Measurements from ENCODE around the gene DUSP15. TPM values are rescaled to one million over a fixed set of nuclear protein-coding genes. Genes with fewer than 3 reads are reported as not detected.

DUSP15 gene
- total RNA-seq, 1 donor from 2014 or later = 2.1 TPM

DNA sequence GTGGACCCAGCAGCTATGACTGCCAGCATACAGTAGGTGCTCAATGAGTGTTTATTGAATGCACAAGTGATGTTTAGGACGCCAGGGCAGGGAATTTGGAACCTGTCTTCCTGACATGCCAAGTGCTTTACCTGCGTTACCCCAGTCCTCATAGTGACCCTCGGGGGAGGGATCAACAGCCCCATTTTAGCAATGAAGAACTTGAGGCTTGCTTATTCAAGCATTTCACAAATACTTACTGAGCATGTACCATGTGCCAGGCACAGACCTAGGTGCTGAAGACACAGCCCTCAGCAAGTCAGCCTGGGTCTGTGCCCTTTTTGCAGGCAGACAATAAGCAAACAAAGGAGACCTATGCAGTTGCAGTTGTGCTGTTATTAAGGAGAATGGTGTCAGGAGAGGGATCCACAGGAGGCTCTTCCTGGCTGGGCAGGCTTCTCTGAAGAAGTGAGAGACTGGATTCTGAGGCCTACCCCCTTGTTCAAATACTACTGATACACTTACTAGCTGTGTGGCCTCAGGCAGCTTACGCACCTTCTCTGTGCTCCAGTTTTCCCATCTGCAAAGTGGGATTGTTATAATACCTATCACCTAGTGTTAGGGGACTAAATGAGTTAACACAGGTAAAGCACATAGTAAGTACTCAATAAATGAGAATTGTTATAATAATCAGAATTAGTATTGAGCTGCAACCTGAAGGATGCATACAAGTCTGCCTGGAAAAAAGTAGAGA lies 39.9 kb upstream of the DUSP15 start:
- H3K9me3 ChIP-seq (ENCODE audit: control insufficient read depth in 3 of 3, low read length in 3 of 3) = no peaks in the 10 kb centered on the region
- H3K9ac ChIP-seq (ENCODE audit: low read depth in 1 of 3, low read length in 3 of 3) = no peak overlapping the region
- no peaks in the 10 kb centered on the region for H3K4me1 ChIP-seq (ENCODE audit: control insufficient read depth in 3 of 3, insufficient read depth in 3 of 3, low read length in 3 of 3)
- no peaks in the 10 kb centered on the region for H3K36me3 ChIP-seq (ENCODE audit: control insufficient read depth in 3 of 3, insufficient read depth in 3 of 3, low read length in 3 of 3)
- H3K27me3 ChIP-seq (ENCODE audit: control insufficient read depth in 3 of 3, insufficient read depth in 3 of 3, low read length in 3 of 3) = no peaks in the 10 kb centered on the region
- H3K27ac ChIP-seq (ENCODE audit: low read depth, low read length) = no peak overlapping the region
- H3K4me3 ChIP-seq (ENCODE audit: low read length in 3 of 3) = no peak overlapping the region

DNA sequence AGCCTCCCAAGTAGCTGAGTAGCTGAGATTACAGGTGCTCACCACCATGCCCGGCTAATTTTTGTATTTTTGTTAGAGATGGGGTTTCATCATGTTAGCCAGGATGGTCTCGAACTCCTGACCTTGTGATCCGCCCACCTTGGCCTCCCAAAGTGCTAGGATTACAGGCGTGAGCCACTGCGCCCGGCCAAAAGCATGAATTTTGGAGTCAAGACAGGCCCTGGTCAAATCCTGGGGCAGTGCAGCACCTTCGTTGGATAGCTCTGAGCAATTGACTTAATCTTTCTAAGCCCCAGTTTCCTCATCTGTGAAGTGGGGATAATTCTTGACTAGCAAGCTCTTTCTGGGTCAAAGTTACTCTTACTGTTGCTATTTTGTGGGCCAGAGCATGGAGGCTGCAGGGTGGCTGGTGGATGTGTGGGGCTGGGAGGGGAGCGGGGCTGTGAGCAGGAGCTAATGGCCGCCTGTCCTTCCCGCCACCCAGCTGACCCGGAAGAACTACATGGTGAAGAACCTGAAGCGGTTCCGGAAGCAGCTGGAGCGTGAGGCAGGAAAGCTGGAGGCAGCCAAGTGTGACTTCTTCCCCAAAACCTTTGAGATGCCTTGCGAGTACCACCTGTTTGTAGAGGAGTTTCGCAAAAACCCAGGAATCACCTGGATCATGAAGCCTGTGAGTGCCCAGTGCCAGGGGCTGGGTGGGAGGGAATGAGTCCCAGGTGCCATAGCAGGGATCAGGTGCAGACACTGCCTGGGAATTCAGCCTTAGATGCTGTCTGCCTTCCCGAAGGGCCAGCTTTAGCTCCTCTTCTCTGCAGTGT lies 39.1 kb upstream of the DUSP15 start:
- Histone ChIP-seq H3K27ac (ENCODE audit: low read depth, low read length) (no peak overlapping the region), H3K9ac (ENCODE audit: low read depth in 1 of 3, low read length in 3 of 3) (no peak overlapping the region), H3K36me3 (ENCODE audit: control insufficient read depth in 3 of 3, insufficient read depth in 3 of 3, low read length in 3 of 3) (no peaks in the 10 kb centered on the region), H3K4me3 (ENCODE audit: low read length in 3 of 3) (no peak overlapping the region), H3K9me3 (ENCODE audit: control insufficient read depth in 3 of 3, low read length in 3 of 3) (no peaks in the 10 kb centered on the region), H3K4me1 (ENCODE audit: control insufficient read depth in 3 of 3, insufficient read depth in 3 of 3, low read length in 3 of 3) (no peaks in the 10 kb centered on the region), H3K27me3 (ENCODE audit: control insufficient read depth in 3 of 3, insufficient read depth in 3 of 3, low read length in 3 of 3) (no peaks in the 10 kb centered on the region)

DNA sequence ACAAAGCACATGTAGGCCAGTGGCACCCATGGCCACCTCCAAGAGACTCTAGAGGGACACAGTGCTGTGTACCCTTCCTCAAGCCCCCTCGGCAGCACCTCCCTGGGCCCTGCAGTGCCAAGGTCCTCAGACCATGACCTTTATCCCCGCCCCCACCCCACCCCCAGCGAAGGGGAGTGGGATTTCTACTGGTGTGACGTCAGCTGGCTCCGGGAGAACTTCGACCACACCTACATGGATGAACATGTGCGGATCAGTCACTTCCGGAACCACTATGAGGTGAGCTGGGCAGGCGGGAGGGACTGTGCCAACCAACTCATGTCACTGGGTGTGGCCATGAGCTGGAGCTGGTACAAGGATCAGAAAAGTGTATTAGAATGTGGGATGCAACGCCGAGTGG lies 38.1 kb upstream of the DUSP15 start:
- Histone ChIP-seq H3K9ac (ENCODE audit: low read depth in 1 of 3, low read length in 3 of 3) (no peak overlapping the region), H3K4me3 (ENCODE audit: low read length in 3 of 3) (no peak overlapping the region), H3K4me1 (ENCODE audit: control insufficient read depth in 3 of 3, insufficient read depth in 3 of 3, low read length in 3 of 3) (no peaks in the 10 kb centered on the region), H3K9me3 (ENCODE audit: control insufficient read depth in 3 of 3, low read length in 3 of 3) (no peaks in the 10 kb centered on the region), H3K27me3 (ENCODE audit: control insufficient read depth in 3 of 3, insufficient read depth in 3 of 3, low read length in 3 of 3) (no peaks in the 10 kb centered on the region), H3K27ac (ENCODE audit: low read depth, low read length) (no peak overlapping the region), H3K36me3 (ENCODE audit: control insufficient read depth in 3 of 3, insufficient read depth in 3 of 3, low read length in 3 of 3) (no peaks in the 10 kb centered on the region)

DNA sequence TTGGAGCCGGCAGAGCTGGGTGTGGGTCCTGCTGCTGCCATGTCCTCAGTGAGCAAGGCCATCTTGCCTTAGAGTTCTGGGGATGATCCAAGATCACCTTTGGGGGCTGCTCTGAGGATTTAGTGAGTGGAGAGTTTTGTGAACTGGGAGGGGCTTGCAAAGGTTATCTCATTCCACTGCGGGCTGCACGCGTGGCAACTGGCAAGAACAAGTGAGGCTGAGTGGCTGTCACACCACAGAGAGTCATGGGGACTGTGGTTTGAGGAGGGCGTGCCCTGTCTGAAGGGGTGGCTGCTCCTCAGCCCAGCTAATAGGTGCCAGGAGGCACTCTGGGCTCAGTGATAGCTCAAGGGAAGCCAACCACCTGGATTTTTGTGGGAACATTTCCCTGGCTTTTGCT lies 37.7 kb upstream of the DUSP15 start:
- Histone ChIP-seq H3K4me1 (ENCODE audit: control insufficient read depth in 3 of 3, insufficient read depth in 3 of 3, low read length in 3 of 3) (no peaks in the 10 kb centered on the region), H3K9me3 (ENCODE audit: control insufficient read depth in 3 of 3, low read length in 3 of 3) (no peaks in the 10 kb centered on the region), H3K9ac (ENCODE audit: low read depth in 1 of 3, low read length in 3 of 3) (no peak overlapping the region), H3K27ac (ENCODE audit: low read depth, low read length) (no peak overlapping the region), H3K4me3 (ENCODE audit: low read length in 3 of 3) (no peak overlapping the region), H3K27me3 (ENCODE audit: control insufficient read depth in 3 of 3, insufficient read depth in 3 of 3, low read length in 3 of 3) (no peaks in the 10 kb centered on the region), H3K36me3 (ENCODE audit: control insufficient read depth in 3 of 3, insufficient read depth in 3 of 3, low read length in 3 of 3) (no peaks in the 10 kb centered on the region)

DNA sequence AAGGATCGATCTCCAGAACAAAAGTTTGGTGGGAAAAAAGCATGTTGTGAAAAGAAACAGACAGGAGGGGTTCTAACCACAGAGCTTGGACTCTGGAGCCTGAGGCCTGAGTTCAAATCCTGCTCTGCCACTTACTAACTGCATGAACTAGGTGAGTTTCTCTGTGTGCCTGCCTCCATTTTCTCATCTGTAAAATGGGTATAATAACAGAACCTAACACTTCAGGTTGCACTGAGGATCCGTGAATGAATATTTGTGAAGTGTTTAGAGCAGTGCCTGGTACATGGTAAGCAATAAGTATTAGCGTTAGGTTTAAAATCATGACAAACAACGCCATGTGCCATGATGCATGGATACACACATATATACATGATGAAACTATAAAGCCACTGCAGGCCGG lies 36.7 kb upstream of the DUSP15 start:
- Histone ChIP-seq H3K9me3 (ENCODE audit: control insufficient read depth in 3 of 3, low read length in 3 of 3) (no peaks in the 10 kb centered on the region), H3K27ac (ENCODE audit: low read depth, low read length) (no peak overlapping the region), H3K27me3 (ENCODE audit: control insufficient read depth in 3 of 3, insufficient read depth in 3 of 3, low read length in 3 of 3) (no peaks in the 10 kb centered on the region), H3K4me1 (ENCODE audit: control insufficient read depth in 3 of 3, insufficient read depth in 3 of 3, low read length in 3 of 3) (no peaks in the 10 kb centered on the region), H3K4me3 (ENCODE audit: low read length in 3 of 3) (no peak overlapping the region), H3K9ac (ENCODE audit: low read depth in 1 of 3, low read length in 3 of 3) (no peak overlapping the region), H3K36me3 (ENCODE audit: control insufficient read depth in 3 of 3, insufficient read depth in 3 of 3, low read length in 3 of 3) (no peaks in the 10 kb centered on the region)

DNA sequence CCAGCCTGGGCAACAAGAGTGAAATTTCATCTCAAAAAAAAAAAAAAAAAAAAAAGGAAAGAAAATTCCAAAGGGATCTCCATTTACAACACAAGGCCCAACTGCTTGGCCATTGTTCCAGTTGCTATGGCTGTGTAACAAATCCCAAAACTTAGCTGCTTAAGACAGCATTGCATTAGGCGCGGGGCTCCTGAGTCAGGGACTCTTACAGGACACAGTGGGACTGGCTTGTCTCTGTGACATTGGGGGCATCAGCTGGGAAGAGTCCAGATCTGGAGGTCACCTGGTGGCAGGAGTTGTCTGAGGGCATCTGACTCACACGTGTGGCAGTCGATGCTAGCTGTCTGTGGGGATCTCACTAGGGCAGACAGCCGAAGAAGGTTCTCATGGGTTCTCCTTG lies 35.7 kb upstream of the DUSP15 start:
- no peaks in the 10 kb centered on the region for H3K4me1 ChIP-seq (ENCODE audit: control insufficient read depth in 3 of 3, insufficient read depth in 3 of 3, low read length in 3 of 3)
- no peaks in the 10 kb centered on the region for H3K36me3 ChIP-seq (ENCODE audit: control insufficient read depth in 3 of 3, insufficient read depth in 3 of 3, low read length in 3 of 3)
- no peaks in the 10 kb centered on the region for H3K9me3 ChIP-seq (ENCODE audit: control insufficient read depth in 3 of 3, low read length in 3 of 3)
- H3K27me3 ChIP-seq (ENCODE audit: control insufficient read depth in 3 of 3, insufficient read depth in 3 of 3, low read length in 3 of 3) = peaks cover 0 to under 1% (median 0%) of the 10 kb centered on the region in 3 donors
- H3K27ac ChIP-seq (ENCODE audit: low read depth, low read length) = no peak overlapping the region
- no peak overlapping the region for H3K4me3 ChIP-seq (ENCODE audit: low read length in 3 of 3)
- H3K9ac ChIP-seq (ENCODE audit: low read depth in 1 of 3, low read length in 3 of 3) = no peak overlapping the region

DNA sequence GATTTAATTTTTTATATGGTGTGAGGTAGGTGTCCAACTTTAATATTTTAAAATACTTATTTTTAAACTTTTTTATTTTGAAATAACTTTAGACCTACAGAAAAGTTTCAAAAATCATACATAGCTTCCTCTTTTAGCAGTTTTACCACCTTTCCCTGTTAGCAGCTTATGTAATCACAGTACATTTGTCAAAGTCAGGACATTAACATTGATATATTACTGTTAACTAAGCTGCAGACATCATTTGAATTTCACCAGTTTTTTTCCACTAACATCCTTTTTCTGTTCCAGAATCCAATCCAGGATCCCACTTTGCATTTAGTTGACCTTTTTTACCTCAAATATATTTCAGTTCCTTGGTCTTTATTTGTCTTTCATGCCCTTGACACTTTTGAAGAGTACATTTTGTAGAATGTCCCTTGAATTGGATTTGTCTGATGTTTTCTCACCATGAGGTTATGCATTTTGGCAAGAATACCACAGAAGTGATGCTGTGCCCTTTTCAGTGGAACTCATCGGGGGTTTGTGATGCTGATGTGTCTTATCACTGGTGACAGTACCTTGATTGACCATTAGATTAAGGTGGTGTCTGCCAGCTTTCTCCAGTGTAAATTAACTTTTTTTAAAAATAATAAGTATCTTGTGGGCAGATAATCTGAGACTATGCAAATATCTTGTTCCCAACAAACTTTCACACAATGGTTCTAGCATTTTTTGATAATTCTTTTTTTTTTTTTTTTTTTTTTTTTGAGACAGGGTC lies 33.5 kb upstream of the DUSP15 start:
- no peaks in the 10 kb centered on the region for H3K36me3 ChIP-seq (ENCODE audit: control insufficient read depth in 3 of 3, insufficient read depth in 3 of 3, low read length in 3 of 3)
- H3K9me3 ChIP-seq (ENCODE audit: control insufficient read depth in 3 of 3, low read length in 3 of 3) = no peaks in the 10 kb centered on the region
- H3K4me3 ChIP-seq (ENCODE audit: low read length in 3 of 3) = no peak overlapping the region
- H3K27ac ChIP-seq (ENCODE audit: low read depth, low read length) = no peak overlapping the region
- no peaks in the 10 kb centered on the region for H3K4me1 ChIP-seq (ENCODE audit: control insufficient read depth in 3 of 3, insufficient read depth in 3 of 3, low read length in 3 of 3)
- no peak overlapping the region for H3K9ac ChIP-seq (ENCODE audit: low read depth in 1 of 3, low read length in 3 of 3)
- H3K27me3 ChIP-seq (ENCODE audit: control insufficient read depth in 3 of 3, insufficient read depth in 3 of 3, low read length in 3 of 3) = peaks cover 0 to 5% (median 0%) of the 10 kb centered on the region in 3 donors

DNA sequence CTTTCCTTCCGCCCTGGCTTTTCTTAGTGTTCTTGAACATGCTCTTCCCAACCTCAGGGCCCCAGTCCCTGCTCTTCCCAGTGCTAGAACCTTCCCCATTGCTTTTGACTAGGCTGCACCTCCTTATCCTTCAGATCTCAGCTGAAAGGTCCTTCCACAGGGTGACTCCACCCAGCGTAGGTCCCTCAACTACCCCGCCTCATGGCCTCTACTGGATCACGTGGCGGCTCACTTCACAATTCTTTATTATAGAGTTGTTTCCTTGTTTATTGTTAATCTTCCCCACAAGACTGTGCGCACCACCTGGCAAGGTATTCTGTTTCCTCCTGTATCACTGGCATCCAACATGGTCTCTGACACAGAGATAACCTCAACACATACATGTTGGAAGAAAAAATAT lies 31.3 kb upstream of the DUSP15 start:
- H3K4me3 ChIP-seq (ENCODE audit: low read length in 3 of 3) = no peak overlapping the region
- H3K27ac ChIP-seq (ENCODE audit: low read depth, low read length) = no peak overlapping the region
- H3K36me3 ChIP-seq (ENCODE audit: control insufficient read depth in 3 of 3, insufficient read depth in 3 of 3, low read length in 3 of 3) = no peaks in the 10 kb centered on the region
- no peaks in the 10 kb centered on the region for H3K4me1 ChIP-seq (ENCODE audit: control insufficient read depth in 3 of 3, insufficient read depth in 3 of 3, low read length in 3 of 3)
- H3K9me3 ChIP-seq (ENCODE audit: control insufficient read depth in 3 of 3, low read length in 3 of 3) = no peaks in the 10 kb centered on the region
- peaks cover 0 to 5% (median 0%) of the 10 kb centered on the region in 3 donors for H3K27me3 ChIP-seq (ENCODE audit: control insufficient read depth in 3 of 3, insufficient read depth in 3 of 3, low read length in 3 of 3)
- H3K9ac ChIP-seq (ENCODE audit: low read depth in 1 of 3, low read length in 3 of 3) = no peak overlapping the region

DNA sequence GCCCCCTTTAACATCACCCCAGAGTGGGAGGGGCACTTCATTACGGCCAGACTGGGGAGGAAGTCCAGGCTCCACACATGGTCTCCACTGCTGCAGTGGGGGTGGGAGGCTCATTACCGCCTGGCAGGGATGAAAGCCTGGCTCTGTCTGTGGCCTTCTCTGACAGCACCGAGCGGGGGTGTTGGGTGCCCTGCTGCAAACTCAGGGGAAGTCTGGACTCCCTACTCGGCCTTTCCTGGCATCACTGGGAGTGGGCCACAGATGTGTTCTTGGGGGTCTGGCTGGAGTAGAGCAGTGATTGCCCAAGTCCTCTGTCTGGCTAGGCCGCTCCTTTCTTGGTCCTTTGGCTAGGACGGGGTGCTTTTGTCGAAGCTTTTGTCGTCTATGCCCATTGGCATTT lies 27.2 kb upstream of the DUSP15 start:
- no peak overlapping the region for H3K9ac ChIP-seq (ENCODE audit: low read depth in 1 of 3, low read length in 3 of 3)
- peaks cover 0 to 5% (median 0%) of the 10 kb centered on the region in 3 donors for H3K27me3 ChIP-seq (ENCODE audit: control insufficient read depth in 3 of 3, insufficient read depth in 3 of 3, low read length in 3 of 3)
- no peaks in the 10 kb centered on the region for H3K36me3 ChIP-seq (ENCODE audit: control insufficient read depth in 3 of 3, insufficient read depth in 3 of 3, low read length in 3 of 3)
- no peaks in the 10 kb centered on the region for H3K9me3 ChIP-seq (ENCODE audit: control insufficient read depth in 3 of 3, low read length in 3 of 3)
- H3K4me1 ChIP-seq (ENCODE audit: control insufficient read depth in 3 of 3, insufficient read depth in 3 of 3, low read length in 3 of 3) = peaks cover 0 to 2% (median 0%) of the 10 kb centered on the region in 3 donors
- H3K4me3 ChIP-seq (ENCODE audit: low read length in 3 of 3) = no peak overlapping the region
- no peak overlapping the region for H3K27ac ChIP-seq (ENCODE audit: low read depth, low read length)

DNA sequence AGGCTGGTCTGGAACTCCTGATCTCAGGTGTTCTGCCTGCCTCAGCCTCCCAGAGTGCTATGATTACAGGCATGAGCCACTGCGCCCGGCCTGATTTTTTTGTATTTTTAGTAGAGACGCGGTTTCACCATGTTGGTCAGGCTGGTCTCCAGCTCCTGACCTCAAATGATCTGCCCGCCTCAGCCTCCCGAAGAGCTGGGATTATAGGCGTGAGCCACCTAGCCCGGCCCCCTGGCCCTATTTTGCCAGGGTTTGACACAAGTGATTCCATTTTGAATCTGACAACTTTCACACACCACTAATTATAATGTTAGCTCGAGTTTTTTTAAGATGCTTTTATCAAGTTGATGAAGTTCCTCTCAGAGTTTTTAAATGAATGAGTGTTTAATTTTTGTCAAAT lies 25.7 kb upstream of the DUSP15 start:
- Histone ChIP-seq H3K27me3 (ENCODE audit: control insufficient read depth in 3 of 3, insufficient read depth in 3 of 3, low read length in 3 of 3) (peaks cover 0 to 5% (median 0%) of the 10 kb centered on the region in 3 donors), H3K4me3 (ENCODE audit: low read length in 3 of 3) (no peak overlapping the region), H3K9ac (ENCODE audit: low read depth in 1 of 3, low read length in 3 of 3) (no peak overlapping the region), H3K36me3 (ENCODE audit: control insufficient read depth in 3 of 3, insufficient read depth in 3 of 3, low read length in 3 of 3) (no peaks in the 10 kb centered on the region), H3K9me3 (ENCODE audit: control insufficient read depth in 3 of 3, low read length in 3 of 3) (no peaks in the 10 kb centered on the region), H3K4me1 (ENCODE audit: control insufficient read depth in 3 of 3, insufficient read depth in 3 of 3, low read length in 3 of 3) (peaks cover 0 to 2% (median 0%) of the 10 kb centered on the region in 3 donors), H3K27ac (ENCODE audit: low read depth, low read length) (no peak overlapping the region)
